GM19240 (cell line): ENCODE measurements around the gene CPT1A.

Experiments
- DNase-seq: peaks from one replicate; pipeline ENCODE4 v3.0.0; 2011; ENCODE audit warnings: low spot score; ENCODE audit not compliant: insufficient read length

Gene CPT1A

GRCh38 chr11:68710409-68710808, 131.3 kb downstream of the CPT1A start:
- DNase-seq: no peak

GRCh38 chr11:68709062-68709461, 132.7 kb downstream of the CPT1A start:
- no peak for DNase-seq

GRCh38 chr11:68707527-68707926, 134.2 kb downstream of the CPT1A start:
- no peak for DNase-seq

GRCh38 chr11:68704887-68705286, 136.8 kb downstream of the CPT1A start:
- DNase-seq: no peak
